Measurements from ENCODE around the gene FERMT1.
A peak's percentile ranks its signal among the peaks of the same experiment; 100 is the strongest.
"Not testable (repeated sequence)": the region's sequence is repeated elsewhere in the genome, so short reads cannot be mapped to it uniquely, and the experiment has no call there.

Gene FERMT1

GRCh38 chr20:6114696-6115095, 8.1 kb downstream of the FERMT1 start:
- DNase-seq: no peak

DNA sequence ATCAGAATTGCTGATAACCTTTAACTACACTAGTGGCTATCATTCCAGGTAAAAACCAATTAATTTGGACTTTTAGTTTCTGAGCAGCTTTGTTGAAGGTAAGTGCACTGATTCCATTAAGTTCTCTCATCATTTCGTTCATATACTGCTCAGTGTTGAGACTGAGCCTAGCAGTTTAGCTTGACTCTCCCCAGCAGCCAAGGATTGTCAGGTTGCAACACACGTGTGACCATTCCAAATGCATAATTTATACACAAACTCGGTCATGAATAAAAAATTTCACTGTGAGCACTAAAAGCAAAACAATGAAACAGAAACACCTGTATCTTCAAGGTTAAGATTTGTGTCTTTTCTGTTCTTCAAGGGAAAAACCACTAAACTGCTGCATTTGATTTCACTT, 8.9 kb downstream of the FERMT1 start:
- DNase-seq: no peak

GRCh38 chr20:6112965-6113364, 9.9 kb downstream of the FERMT1 start:
- not testable (repeated sequence) for DNase-seq

DNA sequence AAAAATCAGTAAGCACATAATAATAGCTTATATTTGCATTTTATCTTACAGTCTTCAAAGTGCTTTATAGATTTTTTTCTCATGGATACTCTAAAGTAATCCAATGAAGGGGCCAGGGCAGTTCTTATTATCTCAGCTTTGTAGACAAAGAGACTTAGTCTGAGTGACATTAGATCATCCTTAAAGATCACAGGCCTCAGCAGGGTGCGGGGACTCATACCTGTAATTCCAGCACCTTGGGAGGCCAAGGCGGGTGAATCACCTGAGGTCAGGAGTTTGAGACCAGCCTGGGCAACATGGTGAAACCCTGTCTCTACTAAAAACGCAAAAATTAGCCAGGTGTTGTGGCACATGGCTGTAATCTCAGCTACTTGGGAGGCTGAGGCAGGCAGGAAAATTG, 14.5 kb downstream of the FERMT1 start:
- no peak for DNase-seq

DNA sequence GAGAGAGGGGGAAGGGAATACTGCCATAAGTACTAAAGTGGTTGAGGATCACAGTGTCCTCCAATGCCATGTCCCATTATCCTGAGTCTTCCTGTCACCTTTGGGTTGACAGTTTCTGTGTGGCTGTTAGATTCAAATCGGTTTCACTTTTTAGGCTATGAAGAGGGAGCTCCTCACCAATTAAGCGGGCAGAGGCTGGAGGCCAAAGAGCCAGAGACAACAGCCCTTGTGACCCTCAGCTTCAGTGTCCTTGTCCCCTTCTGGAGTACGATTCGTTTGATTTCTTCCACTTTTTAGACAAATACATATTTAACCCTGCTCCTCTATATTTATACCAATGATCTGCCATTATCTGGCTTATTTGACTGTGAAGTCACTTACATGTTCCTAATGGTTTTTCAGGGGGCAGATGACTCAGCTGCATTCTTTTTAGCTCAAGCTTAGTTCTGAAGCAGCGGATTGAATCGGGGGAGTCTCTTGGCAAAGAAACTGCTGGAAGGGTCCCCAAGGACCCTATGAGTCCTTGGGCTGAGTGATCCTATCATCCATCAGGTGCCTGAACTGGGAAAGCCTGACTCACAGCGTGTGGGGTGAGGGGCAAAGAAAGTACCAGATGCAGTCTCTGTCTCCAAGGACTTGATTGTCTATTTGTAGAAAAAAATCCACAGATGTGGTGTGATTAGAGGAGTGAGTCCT, 18.2 kb downstream of the FERMT1 start:
- no peak for DNase-seq

- DNase-seq: no peak
These were observed 19.5 kb downstream of the FERMT1 start for GRCh38 chr20:6103301-6103700.

- no peak for DNase-seq
These were observed 21.5 kb downstream of the FERMT1 start for GRCh38 chr20:6101346-6101745.

- DNase-seq: no peak
These were observed 22.6 kb downstream of the FERMT1 start for GRCh38 chr20:6100246-6100645.

- DNase-seq: no peak
These were observed 23.0 kb downstream of the FERMT1 start for GRCh38 chr20:6099819-6100218.

DNA sequence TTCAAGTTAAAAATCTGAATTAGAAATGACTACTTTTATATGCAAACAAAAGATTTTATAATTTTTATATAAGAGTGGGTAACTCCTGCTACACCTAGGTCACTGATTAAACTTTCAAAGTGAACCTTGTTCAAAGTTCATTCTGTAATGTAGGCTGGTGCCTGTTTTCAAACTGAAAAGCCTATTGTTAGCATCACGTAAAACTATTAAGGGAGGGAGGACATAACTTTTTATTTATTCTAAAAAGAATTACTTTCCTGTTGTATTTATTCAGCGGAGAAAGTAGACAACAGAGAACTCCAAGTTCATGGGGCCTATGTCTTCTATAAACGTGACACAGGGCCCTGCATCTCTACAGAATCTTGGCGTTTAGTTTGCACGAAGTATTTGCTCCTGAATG, 27.4 kb downstream of the FERMT1 start:
- no peak for DNase-seq

- DNase-seq: no peak
These were observed 28.3 kb downstream of the FERMT1 start for GRCh38 chr20:6094565-6094964.

- no peak for DNase-seq
These were observed 28.8 kb downstream of the FERMT1 start for GRCh38 chr20:6094063-6094462.

DNA sequence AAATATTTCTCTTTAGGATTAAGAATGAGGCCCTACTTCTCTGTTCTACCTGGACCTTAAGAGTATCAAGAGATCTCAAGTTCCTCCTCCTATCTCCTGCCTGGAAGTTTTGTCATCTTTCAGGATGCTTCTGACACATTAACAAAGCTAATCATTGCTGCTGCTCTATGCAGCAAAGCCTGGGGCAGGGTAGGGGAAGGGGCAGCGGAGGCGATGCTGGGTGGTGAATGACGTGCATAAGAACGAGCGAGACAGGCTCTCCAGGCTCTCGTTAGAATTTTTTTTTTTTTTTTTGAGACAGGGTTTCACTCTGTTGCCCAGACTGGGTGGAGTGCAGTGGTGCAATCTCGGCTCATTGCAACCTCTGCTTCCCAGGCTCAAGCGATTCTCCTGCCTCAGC, 31.2 kb downstream of the FERMT1 start:
- no peak for DNase-seq

DNA sequence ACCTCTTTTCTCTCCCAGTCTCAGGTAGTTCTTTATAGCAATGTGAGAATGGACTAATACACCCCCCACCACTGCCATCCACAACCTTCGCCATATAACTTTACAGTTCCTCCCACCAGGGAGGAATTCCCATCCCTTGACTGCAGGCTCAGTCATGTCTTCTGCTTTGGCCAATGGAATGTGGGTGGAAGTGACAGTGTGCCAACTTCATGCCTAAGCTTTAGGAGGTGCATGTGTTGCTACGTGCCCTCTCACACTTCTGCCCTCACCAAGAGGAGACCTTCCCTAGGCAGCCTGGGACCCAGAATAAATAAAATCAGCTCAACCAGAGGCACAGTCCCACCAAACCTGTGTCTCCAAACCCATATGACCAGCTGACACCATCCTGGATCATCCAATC, 36.0 kb downstream of the FERMT1 start:
- no peak for DNase-seq

DNA sequence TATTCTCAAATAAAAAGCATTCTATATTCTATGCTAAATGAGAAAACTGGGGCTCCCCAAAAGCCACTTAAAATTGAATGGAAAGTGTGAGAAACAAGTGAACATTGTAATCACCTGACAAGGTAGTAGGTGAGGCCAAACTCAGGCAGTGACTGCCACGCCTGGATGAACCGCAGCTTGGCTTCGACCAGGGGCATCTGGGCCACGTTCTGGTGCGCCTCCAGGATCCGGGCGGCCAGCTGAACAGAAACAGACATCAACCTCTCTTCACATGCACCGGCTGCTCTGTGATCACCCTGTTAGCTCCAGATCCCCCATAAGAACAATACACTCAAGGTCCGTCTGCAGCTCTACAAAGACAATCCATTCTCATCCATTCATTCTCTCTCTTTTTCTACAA, 38.9 kb downstream of the FERMT1 start:
- no peak for DNase-seq

DNA sequence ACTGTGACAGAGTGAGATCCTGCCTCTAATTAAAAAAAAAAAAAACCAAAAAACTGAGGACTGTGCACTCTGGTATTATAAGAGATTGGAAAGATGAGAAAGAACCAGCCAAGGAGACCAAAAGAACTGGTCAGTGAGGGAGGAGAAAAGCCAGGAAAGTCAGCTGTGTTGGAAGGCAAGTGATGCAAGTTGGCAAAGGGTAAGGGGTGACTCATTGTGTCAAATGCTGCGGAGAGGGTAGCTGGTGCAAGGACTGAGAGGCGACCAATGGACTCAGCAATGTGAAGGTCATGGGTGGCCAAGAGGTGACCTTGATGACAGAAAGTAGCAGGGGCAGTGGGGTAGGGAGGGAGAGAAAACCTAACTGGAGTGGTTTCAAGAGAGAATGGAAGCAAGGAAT, 41.6 kb downstream of the FERMT1 start:
- DNase-seq: no peak

GRCh38 chr20:6079016-6079415, 43.8 kb downstream of the FERMT1 start:
- DNase-seq: no peak

DNA sequence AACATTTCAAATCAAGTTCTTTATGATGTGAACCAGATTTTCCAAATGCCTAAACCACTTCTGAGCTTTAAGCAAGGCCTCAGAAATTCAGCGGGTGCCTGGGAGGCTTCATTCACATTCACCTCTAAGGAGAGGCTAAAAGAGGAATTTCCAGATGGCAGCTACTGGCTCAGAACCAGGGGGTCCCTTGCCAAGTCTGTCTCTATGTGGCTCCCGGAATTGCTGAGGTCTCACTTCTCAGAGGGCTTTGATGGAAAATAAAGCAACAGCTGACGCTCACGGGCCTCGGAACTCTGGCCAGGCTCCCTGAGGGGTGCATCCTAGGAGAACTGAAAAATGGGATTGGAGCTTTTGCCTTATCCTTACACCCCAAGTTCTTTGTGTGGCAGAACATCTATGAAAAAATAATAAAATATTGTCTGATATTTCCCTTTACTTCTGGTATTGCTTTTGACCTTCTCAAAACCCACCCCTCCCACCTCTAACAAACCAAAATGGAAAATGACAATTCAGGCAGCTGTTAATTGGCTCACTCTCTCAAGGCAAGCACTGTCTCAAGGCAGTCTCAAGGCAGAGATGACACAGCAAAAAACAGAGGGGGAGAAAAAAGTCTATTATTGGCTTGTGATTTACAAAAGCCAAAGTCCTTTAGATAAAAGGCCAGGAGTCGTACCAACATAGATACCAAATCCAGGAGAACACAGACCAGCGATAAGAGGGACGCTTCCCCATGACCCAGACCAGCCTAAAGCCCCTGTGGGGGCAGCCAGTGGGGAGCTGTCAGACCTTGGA, 47.2 kb downstream of the FERMT1 start:
- peak; percentile 89 for DNase-seq

GRCh38 chr20:6074784-6075183, 48.0 kb downstream of the FERMT1 start:
- DNase-seq: no peak

- peak; percentile 25 for DNase-seq
These were observed 48.7 kb downstream of the FERMT1 start for GRCh38 chr20:6074145-6074561.

GRCh38 chr20:6070829-6071695, 51.8 kb downstream of the FERMT1 start:
- DNase-seq: no peak

DNA sequence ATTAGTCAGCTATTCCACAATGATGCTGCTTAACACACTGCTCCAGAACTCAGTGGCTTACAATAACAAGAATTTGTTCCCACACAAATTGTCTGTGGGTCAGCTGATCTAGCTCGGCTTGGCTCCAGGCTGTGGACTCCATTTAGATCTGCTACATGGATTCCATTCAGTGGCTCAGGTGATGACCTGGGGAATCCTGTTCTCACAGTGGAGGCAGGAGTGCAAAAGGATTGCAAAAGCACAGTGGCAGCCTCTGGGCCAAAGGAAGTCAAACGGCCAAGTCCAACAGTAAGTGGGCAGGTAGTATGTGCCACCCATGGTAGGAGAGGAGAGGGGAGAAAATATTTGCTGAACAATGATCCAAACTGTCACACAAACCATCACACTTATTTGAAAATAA, 53.2 kb downstream of the FERMT1 start:
- DNase-seq: no peak

- no peak for DNase-seq
These were observed 55.0 kb downstream of the FERMT1 start for GRCh38 chr20:6067763-6068318.
